ENCODE measurements around the gene ZNF429.

DNA sequence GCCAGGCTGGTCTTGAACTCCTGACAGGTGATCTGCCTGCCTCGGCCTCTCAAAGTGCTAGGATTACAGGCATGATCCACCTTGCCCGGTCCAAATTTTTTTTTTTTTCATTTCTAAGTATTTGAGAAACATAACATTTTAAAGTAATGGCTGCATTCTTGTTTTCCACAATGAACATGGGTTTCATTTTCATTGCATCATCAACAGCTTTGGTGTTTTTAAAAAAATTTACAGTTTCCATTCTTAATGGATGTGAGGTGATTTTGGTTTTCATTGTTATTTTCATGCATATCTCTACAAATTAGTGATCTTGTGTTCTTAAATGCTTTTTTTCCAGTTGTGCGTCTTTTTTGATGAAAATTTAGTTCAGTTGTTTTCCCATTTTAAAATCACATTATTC lies 27.5 kb downstream of the ZNF429 start:
- TF ChIP-seq, protein P1, sequence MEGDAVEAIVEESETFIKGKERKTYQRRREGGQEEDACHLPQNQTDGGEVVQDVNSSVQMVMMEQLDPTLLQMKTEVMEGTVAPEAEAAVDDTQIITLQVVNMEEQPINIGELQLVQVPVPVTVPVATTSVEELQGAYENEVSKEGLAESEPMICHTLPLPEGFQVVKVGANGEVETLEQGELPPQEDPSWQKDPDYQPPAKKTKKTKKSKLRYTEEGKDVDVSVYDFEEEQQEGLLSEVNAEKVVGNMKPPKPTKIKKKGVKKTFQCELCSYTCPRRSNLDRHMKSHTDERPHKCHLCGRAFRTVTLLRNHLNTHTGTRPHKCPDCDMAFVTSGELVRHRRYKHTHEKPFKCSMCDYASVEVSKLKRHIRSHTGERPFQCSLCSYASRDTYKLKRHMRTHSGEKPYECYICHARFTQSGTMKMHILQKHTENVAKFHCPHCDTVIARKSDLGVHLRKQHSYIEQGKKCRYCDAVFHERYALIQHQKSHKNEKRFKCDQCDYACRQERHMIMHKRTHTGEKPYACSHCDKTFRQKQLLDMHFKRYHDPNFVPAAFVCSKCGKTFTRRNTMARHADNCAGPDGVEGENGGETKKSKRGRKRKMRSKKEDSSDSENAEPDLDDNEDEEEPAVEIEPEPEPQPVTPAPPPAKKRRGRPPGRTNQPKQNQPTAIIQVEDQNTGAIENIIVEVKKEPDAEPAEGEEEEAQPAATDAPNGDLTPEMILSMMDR (IDR thresholded peaks at IDR 0.05; ENCODE audit: insufficient read depth, low read length, poor library complexity, severe bottlenecking): no peak
- no peak for TF ChIP-seq EZH2phosphoT487 (conservative IDR thresholded peaks at IDR 0.05; ENCODE audit: low read length)
